DMS114 treated with DMSO at 0.1 percent for 48 hours (cell line): Measurements from ENCODE around the gene BICDL1.
"Not testable (repeated sequence)": the region's sequence is repeated elsewhere in the genome, so short reads cannot be mapped to it uniquely, and the experiment has no call there.

ENCODE experiments used
- DNase-seq: peaks from one replicate; lab custom pipeline; 2025; ENCODE audit not compliant: unreplicated experiment; lab: John Stamatoyannopoulos, UW

The BICDL1 gene

GRCh38 chr12:120000556-120000955 is 11.5 kb downstream of the BICDL1 start:
- DNase-seq = no peak

GRCh38 chr12:120006258-120006975 is 17.4 kb downstream of the BICDL1 start:
- DNase-seq = no peak

- no peak for DNase-seq
Measured at GRCh38 chr12:120007272-120007671, 18.2 kb downstream of the BICDL1 start.

GRCh38 chr12:120010661-120011230 is 21.7 kb downstream of the BICDL1 start:
- no peak for DNase-seq

- DNase-seq = no peak
Measured at GRCh38 chr12:120012067-120012621, 23.1 kb downstream of the BICDL1 start.

- no peak for DNase-seq
Measured at GRCh38 chr12:120013659-120014380, 24.8 kb downstream of the BICDL1 start.

GRCh38 chr12:120014381-120014735 is 25.3 kb downstream of the BICDL1 start:
- DNase-seq = not testable (repeated sequence)

GRCh38 chr12:120015313-120015712 is 26.3 kb downstream of the BICDL1 start:
- no peak for DNase-seq

GRCh38 chr12:120016199-120016598 is 27.2 kb downstream of the BICDL1 start:
- DNase-seq = not testable (repeated sequence)

- DNase-seq = no peak
Measured at GRCh38 chr12:120019197-120019596, 30.2 kb downstream of the BICDL1 start.

- DNase-seq = no peak
Measured at GRCh38 chr12:120019938-120020337, 30.9 kb downstream of the BICDL1 start.

GRCh38 chr12:120024193-120024592 is 35.2 kb downstream of the BICDL1 start:
- no peak for DNase-seq

GRCh38 chr12:120025640-120026039 is 36.6 kb downstream of the BICDL1 start:
- DNase-seq = no peak

GRCh38 chr12:120032242-120032641 is 43.2 kb downstream of the BICDL1 start:
- no peak for DNase-seq

GRCh38 chr12:120037851-120038250 is 48.8 kb downstream of the BICDL1 start:
- no peak for DNase-seq

GRCh38 chr12:120039711-120040110 is 50.7 kb downstream of the BICDL1 start:
- DNase-seq = no peak

- no peak for DNase-seq
Measured at GRCh38 chr12:120041386-120042231, 52.6 kb downstream of the BICDL1 start.

- not testable (repeated sequence) for DNase-seq
Measured at GRCh38 chr12:120045367-120045766, 56.3 kb downstream of the BICDL1 start.

GRCh38 chr12:120047072-120047471 is 58.0 kb downstream of the BICDL1 start:
- no peak for DNase-seq

- DNase-seq = no peak
Measured at GRCh38 chr12:120048263-120048662, 59.2 kb downstream of the BICDL1 start.

GRCh38 chr12:120049426-120049825 is 60.4 kb downstream of the BICDL1 start:
- DNase-seq = no peak
